ENCODE results near the gene LAMA2. TPM values are rescaled to one million over a fixed set of nuclear protein-coding genes. Genes with fewer than 3 reads are reported as not detected.

LAMA2 gene
- polyA plus RNA-seq, 1 donor from 2014 or later, result 2.5 TPM

DNA sequence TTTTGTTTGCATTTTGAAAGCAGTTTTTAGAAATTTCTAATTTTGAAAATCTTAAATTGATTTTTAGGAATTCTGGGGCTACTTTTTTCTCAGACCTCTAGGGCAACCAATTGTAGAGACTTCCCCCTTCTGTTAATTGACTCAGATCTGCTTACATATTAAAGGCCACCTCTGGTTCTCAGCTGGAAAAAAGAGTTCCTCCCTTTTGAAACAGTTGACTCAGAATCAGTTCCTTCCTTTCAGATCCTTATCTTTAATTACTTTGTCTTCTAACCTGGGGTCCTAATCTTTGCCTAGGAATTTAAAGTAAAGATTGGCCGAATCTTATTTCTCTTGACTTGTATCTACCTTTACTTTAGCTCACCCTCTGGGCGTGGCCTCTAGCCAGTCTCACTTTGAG lies 146.8 kb downstream of the LAMA2 start:
- Histone ChIP-seq H3K4me3 (ENCODE audit: low read length) (no peak overlapping the region), H3K79me2 (replicated peaks; ENCODE audit: insufficient read depth, low read length) (no peaks in the 10 kb centered on the region), H3K9ac (ENCODE audit: low read length) (no peak overlapping the region), H3K27me3 (ENCODE audit: insufficient read depth, low read depth, low read length) (no peaks in the 10 kb centered on the region), H3K9me2 (ENCODE audit: insufficient read depth, low read length) (no peaks in the 10 kb centered on the region), H2AFZ (ENCODE audit: low read depth, low read length) (no peak overlapping the region), H3K9me3 (ENCODE audit: low read length) (no peaks in the 10 kb centered on the region), H3K36me3 (ENCODE audit: insufficient read depth, low read length) (no peaks in the 10 kb centered on the region), H3K27ac (ENCODE audit: low read length) (no peak overlapping the region), H3K4me2 (ENCODE audit: low read length) (no peak overlapping the region), H4K20me1 (ENCODE audit: insufficient read depth) (no peaks in the 10 kb centered on the region), H3F3A (ENCODE audit: insufficient read depth, low read length, poor library complexity, severe bottlenecking) (no peaks in the 10 kb centered on the region)
- TF ChIP-seq MXI1 (conservative IDR thresholded peaks at IDR 0.05; ENCODE audit: poor library complexity, severe bottlenecking), result no peak
- TF ChIP-seq RAD21 (conservative IDR thresholded peaks at IDR 0.05), result no peak
- TF ChIP-seq EZH2 (IDR thresholded peaks at IDR 0.05; ENCODE audit: borderline replicate concordance, insufficient read depth, low read length, poor library complexity, severe bottlenecking), result no peak
- TF ChIP-seq, protein P1, sequence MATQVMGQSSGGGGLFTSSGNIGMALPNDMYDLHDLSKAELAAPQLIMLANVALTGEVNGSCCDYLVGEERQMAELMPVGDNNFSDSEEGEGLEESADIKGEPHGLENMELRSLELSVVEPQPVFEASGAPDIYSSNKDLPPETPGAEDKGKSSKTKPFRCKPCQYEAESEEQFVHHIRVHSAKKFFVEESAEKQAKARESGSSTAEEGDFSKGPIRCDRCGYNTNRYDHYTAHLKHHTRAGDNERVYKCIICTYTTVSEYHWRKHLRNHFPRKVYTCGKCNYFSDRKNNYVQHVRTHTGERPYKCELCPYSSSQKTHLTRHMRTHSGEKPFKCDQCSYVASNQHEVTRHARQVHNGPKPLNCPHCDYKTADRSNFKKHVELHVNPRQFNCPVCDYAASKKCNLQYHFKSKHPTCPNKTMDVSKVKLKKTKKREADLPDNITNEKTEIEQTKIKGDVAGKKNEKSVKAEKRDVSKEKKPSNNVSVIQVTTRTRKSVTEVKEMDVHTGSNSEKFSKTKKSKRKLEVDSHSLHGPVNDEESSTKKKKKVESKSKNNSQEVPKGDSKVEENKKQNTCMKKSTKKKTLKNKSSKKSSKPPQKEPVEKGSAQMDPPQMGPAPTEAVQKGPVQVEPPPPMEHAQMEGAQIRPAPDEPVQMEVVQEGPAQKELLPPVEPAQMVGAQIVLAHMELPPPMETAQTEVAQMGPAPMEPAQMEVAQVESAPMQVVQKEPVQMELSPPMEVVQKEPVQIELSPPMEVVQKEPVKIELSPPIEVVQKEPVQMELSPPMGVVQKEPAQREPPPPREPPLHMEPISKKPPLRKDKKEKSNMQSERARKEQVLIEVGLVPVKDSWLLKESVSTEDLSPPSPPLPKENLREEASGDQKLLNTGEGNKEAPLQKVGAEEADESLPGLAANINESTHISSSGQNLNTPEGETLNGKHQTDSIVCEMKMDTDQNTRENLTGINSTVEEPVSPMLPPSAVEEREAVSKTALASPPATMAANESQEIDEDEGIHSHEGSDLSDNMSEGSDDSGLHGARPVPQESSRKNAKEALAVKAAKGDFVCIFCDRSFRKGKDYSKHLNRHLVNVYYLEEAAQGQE (IDR thresholded peaks at IDR 0.05; ENCODE audit: borderline replicate concordance), result no peak
- TF ChIP-seq TAF1 (IDR thresholded peaks at IDR 0.05; ENCODE audit: low read depth), result no peak
- no peak for TF ChIP-seq EP300 (conservative IDR thresholded peaks at IDR 0.05; ENCODE audit: poor library complexity, severe bottlenecking)
- TF ChIP-seq, protein P2, sequence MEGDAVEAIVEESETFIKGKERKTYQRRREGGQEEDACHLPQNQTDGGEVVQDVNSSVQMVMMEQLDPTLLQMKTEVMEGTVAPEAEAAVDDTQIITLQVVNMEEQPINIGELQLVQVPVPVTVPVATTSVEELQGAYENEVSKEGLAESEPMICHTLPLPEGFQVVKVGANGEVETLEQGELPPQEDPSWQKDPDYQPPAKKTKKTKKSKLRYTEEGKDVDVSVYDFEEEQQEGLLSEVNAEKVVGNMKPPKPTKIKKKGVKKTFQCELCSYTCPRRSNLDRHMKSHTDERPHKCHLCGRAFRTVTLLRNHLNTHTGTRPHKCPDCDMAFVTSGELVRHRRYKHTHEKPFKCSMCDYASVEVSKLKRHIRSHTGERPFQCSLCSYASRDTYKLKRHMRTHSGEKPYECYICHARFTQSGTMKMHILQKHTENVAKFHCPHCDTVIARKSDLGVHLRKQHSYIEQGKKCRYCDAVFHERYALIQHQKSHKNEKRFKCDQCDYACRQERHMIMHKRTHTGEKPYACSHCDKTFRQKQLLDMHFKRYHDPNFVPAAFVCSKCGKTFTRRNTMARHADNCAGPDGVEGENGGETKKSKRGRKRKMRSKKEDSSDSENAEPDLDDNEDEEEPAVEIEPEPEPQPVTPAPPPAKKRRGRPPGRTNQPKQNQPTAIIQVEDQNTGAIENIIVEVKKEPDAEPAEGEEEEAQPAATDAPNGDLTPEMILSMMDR (IDR thresholded peaks at IDR 0.05; ENCODE audit: poor library complexity, severe bottlenecking), result no peak
- TF ChIP-seq POLR2AphosphoS5 (IDR thresholded peaks at IDR 0.05), result no peak
- no peak for TF ChIP-seq SMC3 (conservative IDR thresholded peaks at IDR 0.05; ENCODE audit: poor library complexity)

DNA sequence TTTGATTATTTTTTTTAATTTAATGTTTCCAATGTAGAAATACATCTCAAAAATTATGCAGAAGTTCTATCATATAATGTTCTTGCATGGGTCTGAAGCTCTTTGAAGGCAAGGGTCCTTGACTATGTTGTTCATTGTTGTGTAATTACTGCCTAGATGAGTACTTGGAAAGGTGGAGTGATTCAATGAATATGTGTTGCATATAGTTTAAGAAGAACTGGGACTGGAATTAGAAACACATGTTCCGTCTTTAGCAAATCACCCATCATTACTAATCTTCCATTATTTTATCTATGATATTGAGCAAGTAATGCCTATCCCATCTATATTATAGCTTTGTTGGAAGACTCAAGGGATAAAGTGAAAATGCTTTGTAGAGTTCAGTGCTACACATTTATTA lies 147.3 kb downstream of the LAMA2 start:
- H3K4me2 ChIP-seq (ENCODE audit: low read length), result no peak overlapping the region
- H3K27me3 ChIP-seq (ENCODE audit: insufficient read depth, low read depth, low read length), result no peaks in the 10 kb centered on the region
- H3K36me3 ChIP-seq (ENCODE audit: insufficient read depth, low read length), result no peaks in the 10 kb centered on the region
- H3K9me3 ChIP-seq (ENCODE audit: low read length), result no peaks in the 10 kb centered on the region
- no peak overlapping the region for H3K27ac ChIP-seq (ENCODE audit: low read length)
- TF ChIP-seq RAD21 (conservative IDR thresholded peaks at IDR 0.05) (no peak), POLR2AphosphoS5 (IDR thresholded peaks at IDR 0.05) (no peak), MXI1 (conservative IDR thresholded peaks at IDR 0.05; ENCODE audit: poor library complexity, severe bottlenecking) (no peak), EP300 (conservative IDR thresholded peaks at IDR 0.05; ENCODE audit: poor library complexity, severe bottlenecking) (no peak), SMC3 (conservative IDR thresholded peaks at IDR 0.05; ENCODE audit: poor library complexity) (no peak)
- TF ChIP-seq, protein P1 (IDR thresholded peaks at IDR 0.05; ENCODE audit: borderline replicate concordance), result no peak
- H4K20me1 ChIP-seq (ENCODE audit: insufficient read depth), result no peaks in the 10 kb centered on the region
- no peak overlapping the region for H3K9ac ChIP-seq (ENCODE audit: low read length)
- H2AFZ ChIP-seq (ENCODE audit: low read depth, low read length), result no peak overlapping the region
- no peak overlapping the region for H3K4me3 ChIP-seq (ENCODE audit: low read length)
- H3K79me2 ChIP-seq (replicated peaks; ENCODE audit: insufficient read depth, low read length), result no peaks in the 10 kb centered on the region
- no peaks in the 10 kb centered on the region for H3K9me2 ChIP-seq (ENCODE audit: insufficient read depth, low read length)
- no peaks in the 10 kb centered on the region for H3F3A ChIP-seq (ENCODE audit: insufficient read depth, low read length, poor library complexity, severe bottlenecking)
